ENCODE data around the gene SGTA.

The SGTA gene

DNA sequence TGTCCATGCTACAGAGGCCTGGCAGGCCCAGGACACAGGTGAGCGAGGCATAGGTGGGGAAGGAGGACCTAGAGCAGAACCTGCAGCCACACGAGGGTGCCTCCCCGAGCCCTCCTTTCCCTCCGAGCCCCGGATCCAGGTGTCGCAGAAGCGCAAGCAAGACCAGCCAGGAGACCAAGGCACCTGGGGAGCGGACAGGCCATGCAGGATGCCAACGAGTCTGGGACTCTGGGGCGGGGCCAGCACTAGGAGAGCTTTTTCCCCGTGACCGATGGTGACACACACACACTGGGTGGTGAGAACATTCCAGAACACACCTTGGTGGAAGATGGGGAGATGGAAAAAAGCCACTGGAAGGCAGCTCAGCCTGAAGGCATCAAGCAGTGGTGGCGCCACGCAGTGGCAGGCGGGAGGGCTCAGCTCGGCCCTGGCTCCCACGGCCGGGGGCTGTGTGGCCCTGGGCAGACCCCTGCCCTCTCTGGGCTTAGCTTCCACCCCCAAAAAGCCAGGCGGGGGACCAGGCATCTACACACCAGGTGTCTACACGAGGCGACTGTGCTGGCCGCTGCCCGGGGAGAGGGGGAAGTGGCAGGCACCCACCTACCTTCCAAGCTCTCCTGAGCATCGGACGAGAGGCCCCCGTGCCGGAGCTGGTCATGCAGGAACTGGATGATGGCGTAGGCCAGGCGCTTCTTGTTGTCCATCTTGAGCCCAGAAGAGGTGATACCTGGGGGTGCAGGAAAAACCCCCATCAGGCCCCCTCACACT is 14.5 kb downstream of the SGTA start:
- no peak for DNase-seq

DNA sequence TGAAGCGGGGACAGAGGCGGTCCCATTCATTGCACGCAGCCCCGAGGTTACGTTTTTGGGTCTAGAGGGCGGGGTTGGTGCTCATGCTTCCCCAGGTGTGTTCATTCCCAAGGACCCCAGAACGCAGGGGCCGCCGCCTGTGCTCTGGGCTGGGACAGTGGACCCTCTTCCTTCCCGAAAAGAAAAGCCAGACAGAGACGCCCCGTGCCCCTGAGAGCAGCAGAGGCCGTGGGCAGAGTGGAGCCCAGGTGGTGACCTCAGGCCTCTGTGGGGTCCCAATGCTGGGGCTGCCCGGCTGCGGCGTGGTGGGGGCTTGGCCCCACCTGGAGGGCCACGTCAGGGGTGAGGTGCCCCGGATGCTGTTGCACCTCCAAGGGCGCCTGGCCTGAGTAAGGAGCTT is 15.4 kb downstream of the SGTA start:
- DNase-seq: no peak

- DNase-seq: no peak
Measured at GRCh38 chr19:2766594-2767372, 16.3 kb downstream of the SGTA start.

DNA sequence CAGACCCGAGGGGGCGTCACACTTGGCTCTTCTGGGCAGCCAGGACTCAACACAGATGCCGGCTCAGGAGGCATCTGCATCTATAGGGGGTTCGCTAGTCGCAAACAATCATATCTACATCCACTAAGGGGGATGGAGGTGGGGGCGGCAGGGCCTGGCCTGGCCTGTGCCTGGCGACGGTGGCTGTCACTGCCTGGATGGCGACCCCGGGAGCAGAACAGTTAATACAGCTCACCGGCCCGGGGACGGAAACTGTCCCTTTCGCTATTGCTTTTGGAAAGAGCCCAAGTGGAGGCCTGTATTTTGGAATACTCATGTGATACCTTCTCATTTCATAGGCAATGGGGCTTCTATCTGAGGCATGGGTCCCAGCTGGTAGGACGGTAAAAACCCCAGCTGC is 17.7 kb downstream of the SGTA start:
- no peak for DNase-seq

- no peak for DNase-seq
Measured at GRCh38 chr19:2764945-2765344, 18.1 kb downstream of the SGTA start.

- DNase-seq: no peak
Measured at GRCh38 chr19:2763687-2764086, 19.4 kb downstream of the SGTA start.

- DNase-seq: no peak
Measured at GRCh38 chr19:2762783-2763496, 20.1 kb downstream of the SGTA start.

GRCh38 chr19:2761876-2762782 is 20.9 kb downstream of the SGTA start:
- DNase-seq: no peak

DNA sequence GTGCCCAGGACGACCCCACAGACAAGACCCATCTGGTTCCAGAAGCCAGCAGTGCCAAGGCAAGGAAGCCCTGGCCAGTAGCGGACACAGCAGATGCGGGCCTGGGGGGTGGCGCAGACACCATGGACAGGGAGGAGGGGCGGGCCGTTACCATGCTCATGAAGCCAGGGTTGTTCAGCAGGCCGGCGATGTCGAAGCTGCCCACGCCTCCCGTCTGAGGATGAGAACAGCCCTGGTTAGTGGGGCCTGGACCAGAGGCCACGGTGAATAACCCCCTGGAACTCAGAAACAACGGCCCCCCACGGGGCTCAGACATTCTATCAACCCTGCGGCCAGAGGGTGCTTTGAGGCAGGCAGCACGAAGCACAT is 21.8 kb downstream of the SGTA start:
- DNase-seq: no peak

- DNase-seq: no peak
Measured at GRCh38 chr19:2759965-2760364, 23.1 kb downstream of the SGTA start.

DNA sequence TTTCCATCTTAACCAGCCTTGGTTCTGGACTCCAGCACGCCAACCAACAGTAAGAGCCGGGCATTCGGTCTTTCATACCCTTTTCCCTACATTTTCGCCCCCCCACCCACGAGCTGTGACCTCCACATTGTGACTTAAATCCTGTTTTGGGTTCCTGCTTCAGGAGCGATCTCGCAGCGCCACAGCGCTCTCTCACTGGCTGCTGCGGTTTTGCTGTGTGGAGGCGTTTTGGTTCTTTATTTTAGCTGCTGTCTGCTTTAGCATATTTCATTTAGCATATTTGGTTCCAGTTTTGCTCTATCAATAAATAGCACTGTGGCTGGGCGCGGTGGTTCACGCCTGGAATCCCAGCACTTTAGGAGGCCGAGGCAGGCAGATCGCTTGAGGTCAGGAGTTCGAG is 23.7 kb downstream of the SGTA start:
- DNase-seq: no peak

DNA sequence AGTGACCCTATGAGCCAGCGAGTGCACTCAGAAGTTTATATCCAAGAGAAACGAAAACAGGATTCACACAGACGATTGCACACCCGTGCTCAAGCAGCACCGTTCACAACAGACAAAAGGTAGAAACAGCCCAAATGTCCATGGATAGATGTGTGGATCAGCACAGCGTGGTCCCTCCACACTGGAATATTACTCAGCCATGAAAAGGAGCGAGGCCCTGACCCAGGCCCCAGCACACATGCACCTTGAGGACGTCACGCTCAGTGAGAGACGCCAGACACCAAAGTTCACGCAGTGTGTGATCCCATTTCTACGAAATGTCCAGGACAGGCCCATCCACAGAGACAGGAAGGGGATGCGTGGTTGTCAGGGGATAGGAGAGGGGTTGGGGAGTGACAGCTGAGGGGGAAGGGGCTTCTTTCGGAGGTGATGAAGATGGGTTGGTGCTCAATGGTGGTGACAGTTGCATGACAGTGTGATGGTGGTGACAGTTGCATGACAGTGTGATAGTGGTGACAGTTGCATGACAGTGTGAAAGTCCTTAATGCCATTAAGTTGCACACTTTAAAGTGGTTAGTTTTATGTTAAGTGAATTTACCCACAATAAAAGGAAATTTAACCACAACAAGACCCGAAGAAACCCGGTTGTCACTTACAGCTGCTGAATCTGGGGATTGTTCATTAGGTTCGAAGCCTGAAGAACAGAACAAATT is 24.3 kb downstream of the SGTA start:
- no peak for DNase-seq

DNA sequence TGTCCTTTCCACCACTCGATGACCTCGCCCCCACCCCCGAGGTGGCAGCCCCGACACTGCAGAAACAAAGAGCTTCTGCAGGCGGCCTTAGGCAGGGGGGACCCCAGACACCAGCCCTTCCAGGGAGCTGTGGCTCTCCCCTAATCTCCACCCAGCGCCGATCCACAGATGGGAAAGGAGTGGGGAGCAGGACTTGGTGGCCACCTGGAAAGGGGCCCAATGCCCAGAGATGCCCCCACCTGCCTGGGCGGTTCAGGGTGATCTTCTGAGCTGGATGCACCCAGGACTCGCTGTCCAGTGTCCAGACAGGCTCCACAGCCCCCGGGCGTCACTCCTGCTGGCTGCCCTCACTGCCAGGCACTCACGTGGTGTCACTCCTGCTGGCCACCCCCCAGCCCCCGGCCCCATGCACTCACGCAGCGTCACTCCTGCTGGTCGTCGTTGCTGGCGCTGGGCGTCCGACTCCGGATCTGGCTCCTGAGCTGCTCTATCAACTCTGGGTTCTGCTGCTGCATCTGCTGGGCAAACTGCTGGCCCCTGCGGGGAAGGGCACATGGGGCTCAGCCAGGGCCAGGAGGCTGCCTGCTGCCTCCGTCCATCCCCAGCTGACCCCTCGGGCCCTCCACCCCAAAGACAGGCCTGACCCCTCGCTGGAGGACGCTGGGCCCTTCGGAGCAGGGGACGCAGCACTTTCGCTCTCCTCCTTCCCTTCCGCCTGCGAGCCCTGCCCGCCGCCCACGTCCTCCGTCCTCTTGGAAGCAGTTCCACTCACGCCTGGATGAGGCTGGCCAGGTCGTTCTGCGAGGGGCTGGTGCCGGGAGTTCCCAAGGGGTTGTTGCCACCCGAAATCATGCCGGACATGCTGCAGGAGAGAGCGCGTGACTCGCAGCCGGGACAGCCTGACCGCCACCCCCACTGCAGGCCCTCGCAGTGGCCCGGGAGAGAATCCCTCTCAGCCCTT is 25.9 kb downstream of the SGTA start:
- no peak for DNase-seq

DNA sequence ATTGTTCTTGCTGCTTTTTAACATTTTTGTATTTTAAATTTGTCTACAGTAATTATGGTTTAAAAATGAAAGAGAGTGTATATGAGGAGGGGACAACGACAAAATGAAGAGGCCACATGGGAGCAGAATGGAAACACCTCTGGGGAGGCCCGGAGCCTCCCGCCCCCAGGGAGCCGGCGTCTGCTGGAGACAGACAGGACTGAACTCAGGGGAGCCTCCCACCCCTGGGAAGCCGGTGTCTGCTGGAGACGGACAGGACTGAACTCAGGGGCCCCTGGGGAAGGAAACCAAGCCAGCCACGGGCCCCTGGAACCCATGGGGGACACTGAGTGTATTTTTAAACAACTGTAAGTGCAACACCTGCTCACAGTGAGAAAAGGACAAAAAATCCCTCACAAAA is 26.6 kb downstream of the SGTA start:
- no peak for DNase-seq

GRCh38 chr19:2755811-2756210 is 27.3 kb downstream of the SGTA start:
- DNase-seq: no peak

DNA sequence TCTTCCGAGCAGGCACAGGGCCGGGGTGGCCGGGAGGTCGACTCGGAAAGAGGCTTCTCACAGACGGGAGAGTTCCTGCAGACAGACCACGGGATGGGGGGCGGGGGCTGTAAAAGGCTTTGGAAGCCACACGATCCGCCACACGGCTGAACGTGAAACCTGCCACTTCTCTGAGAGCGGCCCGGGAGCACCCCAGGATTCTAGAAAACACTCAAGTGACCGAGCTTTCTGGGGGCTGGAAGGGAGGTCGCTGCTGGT is 27.7 kb downstream of the SGTA start:
- DNase-seq: no peak

GRCh38 chr19:2754659-2755447 is 28.2 kb downstream of the SGTA start:
- no peak for DNase-seq

DNA sequence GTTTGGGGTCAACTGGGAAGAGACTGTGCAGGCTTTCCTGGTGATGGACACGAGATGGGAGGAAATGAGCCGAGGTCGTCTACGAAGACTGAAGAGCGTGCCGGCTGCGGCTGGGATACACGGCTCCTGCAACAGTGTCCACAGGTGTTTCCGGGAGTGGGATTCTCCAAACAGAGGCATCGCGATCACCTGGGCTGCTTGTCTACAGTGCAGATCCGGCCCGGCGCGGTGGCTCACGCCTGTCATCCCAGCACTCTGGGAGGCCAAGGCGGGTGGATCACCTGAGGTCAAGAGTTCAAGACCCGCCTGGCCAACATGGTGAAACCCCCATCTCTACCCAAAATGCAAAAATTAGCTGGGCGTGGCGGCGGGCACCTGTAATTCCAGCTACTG is 31.6 kb downstream of the SGTA start:
- no peak for DNase-seq

DNA sequence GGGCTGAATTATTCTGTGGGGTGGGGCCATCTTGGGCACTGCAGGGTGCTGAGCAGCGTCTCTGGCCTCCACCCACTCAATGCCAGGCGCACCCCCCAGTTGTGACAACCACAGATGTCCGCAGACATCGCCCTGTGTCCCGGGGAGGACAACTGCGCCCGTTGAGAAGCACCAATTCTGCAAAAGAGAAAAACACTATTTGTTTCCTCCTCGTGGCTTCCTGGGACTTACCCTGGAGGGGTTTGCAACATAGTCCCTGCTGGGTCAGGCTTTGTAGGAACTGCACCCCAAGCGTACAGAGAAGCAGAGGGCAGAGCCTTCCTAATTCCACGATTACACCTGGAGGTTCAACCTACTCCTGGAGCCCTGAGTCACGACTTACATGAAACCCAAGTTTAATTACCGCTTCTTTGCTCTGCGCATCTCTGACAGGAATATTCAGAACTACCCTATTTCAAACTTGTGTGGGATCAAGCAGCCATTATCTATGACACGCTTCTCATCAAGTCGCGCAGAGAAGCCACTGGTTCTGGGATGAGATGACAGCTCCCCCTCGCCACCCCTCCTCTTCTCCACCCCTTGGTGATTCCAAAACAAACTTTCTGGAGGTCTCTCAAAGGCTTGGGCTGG is 32.1 kb downstream of the SGTA start:
- no peak for DNase-seq

DNA sequence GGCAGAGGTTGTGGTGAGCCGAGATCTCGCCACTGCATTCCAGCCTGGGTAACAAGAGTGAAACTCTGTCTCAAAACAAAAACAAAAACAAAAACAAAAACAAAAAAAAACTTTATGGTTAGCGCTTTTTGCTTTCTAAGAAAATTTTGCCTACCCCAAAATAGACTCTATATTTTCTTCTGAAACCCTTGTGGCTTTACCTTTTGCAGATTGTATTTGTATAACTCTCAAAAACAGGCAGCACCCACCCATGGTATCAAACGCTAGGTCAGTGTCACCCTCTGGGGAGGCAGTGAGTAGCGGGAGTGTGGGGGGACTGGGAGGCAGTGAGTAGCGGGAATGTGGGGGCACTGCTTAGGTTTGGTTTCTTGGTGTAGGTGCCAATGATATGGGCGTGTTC is 35.7 kb downstream of the SGTA start:
- no peak for DNase-seq
